Measurements from ENCODE around the gene CRTC3.
A peak's percentile ranks its signal among the peaks of the same experiment; 100 is the strongest.

DNA sequence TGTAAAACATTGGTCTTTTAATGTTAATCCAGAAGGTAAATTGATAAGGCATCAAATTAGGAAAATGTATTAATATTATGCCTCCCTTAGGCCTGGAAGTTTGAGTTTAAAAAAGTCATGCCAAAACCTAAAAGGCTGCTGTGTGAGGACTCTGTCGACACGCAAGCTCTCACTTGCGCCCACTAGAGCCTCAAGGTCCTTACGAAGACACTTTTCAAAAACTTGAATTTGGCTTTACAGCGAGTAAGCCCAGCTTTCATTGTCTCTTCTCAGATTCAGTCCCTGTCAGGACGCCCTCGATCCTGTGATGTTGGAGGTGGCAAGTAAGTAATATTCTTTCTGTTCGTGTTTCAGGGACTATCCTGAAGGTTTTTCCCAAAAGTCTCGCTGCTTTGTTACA lies 89.7 kb downstream of the CRTC3 start:
- TF ChIP-seq, protein P1, sequence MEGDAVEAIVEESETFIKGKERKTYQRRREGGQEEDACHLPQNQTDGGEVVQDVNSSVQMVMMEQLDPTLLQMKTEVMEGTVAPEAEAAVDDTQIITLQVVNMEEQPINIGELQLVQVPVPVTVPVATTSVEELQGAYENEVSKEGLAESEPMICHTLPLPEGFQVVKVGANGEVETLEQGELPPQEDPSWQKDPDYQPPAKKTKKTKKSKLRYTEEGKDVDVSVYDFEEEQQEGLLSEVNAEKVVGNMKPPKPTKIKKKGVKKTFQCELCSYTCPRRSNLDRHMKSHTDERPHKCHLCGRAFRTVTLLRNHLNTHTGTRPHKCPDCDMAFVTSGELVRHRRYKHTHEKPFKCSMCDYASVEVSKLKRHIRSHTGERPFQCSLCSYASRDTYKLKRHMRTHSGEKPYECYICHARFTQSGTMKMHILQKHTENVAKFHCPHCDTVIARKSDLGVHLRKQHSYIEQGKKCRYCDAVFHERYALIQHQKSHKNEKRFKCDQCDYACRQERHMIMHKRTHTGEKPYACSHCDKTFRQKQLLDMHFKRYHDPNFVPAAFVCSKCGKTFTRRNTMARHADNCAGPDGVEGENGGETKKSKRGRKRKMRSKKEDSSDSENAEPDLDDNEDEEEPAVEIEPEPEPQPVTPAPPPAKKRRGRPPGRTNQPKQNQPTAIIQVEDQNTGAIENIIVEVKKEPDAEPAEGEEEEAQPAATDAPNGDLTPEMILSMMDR (IDR thresholded peaks at IDR 0.05; ENCODE audit: low read depth, low read length) = peak; percentile 10
- TF ChIP-seq POLR2A (IDR thresholded peaks at IDR 0.05; ENCODE audit: extremely low read depth, insufficient read length) (no peak), MYC (IDR thresholded peaks at IDR 0.05; ENCODE audit: low read depth, low read length) (no peak)
- TF ChIP-seq, protein P2, sequence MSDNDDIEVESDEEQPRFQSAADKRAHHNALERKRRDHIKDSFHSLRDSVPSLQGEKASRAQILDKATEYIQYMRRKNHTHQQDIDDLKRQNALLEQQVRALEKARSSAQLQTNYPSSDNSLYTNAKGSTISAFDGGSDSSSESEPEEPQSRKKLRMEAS (IDR thresholded peaks at IDR 0.05; ENCODE audit: low read depth, low read length) = no peak

Measured in NB4 (cell line).